ENCODE data around the gene VPS51. TPM values are rescaled to one million over a fixed set of nuclear protein-coding genes. Genes with fewer than 3 reads are reported as not detected.
A peak's percentile ranks its signal among the peaks of the same experiment; 100 is the strongest.

VPS51 gene
- total RNA-seq, 1 experiment from 2014 or later = 123 TPM

DNA sequence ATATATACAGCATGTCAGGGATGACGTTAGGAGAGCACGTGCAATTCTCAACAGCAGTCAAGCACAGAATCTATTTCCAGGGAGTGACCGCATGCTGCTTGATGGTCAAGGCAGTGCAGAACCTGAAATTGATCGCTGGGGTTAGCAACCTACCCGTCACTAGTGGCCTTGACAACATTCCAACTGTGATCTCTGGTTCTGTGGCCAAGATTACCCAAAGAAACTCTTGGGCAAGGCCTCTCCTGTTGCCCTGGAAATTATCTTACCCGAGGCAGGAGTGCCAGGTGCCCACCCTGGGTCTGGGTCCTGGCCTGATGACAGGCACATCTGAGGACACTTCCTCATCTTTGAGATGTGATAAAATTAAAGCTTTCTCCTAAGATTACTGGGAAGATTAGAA is 17.8 kb downstream of the VPS51 start:
- Mint-ChIP-seq H3K36me3 (peaks cover 7% of the 10 kb centered on the region), H3K27ac (peak overlapping the region; percentile 52), H3K4me3 (peak overlapping the region; percentile 91), H3K27me3 (ENCODE audit: low read depth) (no peaks in the 10 kb centered on the region), H3K4me1 (peaks cover 20% of the 10 kb centered on the region), H3K9me3 (no peaks in the 10 kb centered on the region)
- DNase-seq (ENCODE audit: low spot score) = no peak
- ChIA-PET CTCF (interaction anchor here (1.3 to 4.8 kb wide), 9 partner anchors 7 to 310 kb away, joined by 3 to 56 read pairs (median 11); partner anchors contain the start of genes ARL2, CAPN1, FAU and MRPL49), POLR2A (no interaction called here)
- TF ChIP-seq, protein P1, sequence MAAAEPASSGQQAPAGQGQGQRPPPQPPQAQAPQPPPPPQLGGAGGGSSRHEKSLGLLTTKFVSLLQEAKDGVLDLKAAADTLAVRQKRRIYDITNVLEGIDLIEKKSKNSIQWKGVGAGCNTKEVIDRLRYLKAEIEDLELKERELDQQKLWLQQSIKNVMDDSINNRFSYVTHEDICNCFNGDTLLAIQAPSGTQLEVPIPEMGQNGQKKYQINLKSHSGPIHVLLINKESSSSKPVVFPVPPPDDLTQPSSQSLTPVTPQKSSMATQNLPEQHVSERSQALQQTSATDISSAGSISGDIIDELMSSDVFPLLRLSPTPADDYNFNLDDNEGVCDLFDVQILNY (CRISPR knock-in tag; IDR thresholded peaks at IDR 0.05) = no peak
- no peak for TF ChIP-seq NR3C1 (CRISPR knock-in tag; conservative IDR thresholded peaks at IDR 0.05; ENCODE audit: low read depth)
- no peak for TF ChIP-seq ZNF121 (CRISPR knock-in tag; IDR thresholded peaks at IDR 0.05)
- TF ChIP-seq TCF7 (CRISPR knock-in tag; IDR thresholded peaks at IDR 0.05; ENCODE audit: low read depth) = no peak
- TF ChIP-seq JAZF1 (CRISPR knock-in tag; IDR thresholded peaks at IDR 0.05) = no peak
- TF ChIP-seq FOXP1 (CRISPR knock-in tag; IDR thresholded peaks at IDR 0.05; ENCODE audit: borderline replicate concordance) = no peak
- no peak for TF ChIP-seq RORB (CRISPR knock-in tag; IDR thresholded peaks at IDR 0.05)
- TF ChIP-seq, protein P2, sequence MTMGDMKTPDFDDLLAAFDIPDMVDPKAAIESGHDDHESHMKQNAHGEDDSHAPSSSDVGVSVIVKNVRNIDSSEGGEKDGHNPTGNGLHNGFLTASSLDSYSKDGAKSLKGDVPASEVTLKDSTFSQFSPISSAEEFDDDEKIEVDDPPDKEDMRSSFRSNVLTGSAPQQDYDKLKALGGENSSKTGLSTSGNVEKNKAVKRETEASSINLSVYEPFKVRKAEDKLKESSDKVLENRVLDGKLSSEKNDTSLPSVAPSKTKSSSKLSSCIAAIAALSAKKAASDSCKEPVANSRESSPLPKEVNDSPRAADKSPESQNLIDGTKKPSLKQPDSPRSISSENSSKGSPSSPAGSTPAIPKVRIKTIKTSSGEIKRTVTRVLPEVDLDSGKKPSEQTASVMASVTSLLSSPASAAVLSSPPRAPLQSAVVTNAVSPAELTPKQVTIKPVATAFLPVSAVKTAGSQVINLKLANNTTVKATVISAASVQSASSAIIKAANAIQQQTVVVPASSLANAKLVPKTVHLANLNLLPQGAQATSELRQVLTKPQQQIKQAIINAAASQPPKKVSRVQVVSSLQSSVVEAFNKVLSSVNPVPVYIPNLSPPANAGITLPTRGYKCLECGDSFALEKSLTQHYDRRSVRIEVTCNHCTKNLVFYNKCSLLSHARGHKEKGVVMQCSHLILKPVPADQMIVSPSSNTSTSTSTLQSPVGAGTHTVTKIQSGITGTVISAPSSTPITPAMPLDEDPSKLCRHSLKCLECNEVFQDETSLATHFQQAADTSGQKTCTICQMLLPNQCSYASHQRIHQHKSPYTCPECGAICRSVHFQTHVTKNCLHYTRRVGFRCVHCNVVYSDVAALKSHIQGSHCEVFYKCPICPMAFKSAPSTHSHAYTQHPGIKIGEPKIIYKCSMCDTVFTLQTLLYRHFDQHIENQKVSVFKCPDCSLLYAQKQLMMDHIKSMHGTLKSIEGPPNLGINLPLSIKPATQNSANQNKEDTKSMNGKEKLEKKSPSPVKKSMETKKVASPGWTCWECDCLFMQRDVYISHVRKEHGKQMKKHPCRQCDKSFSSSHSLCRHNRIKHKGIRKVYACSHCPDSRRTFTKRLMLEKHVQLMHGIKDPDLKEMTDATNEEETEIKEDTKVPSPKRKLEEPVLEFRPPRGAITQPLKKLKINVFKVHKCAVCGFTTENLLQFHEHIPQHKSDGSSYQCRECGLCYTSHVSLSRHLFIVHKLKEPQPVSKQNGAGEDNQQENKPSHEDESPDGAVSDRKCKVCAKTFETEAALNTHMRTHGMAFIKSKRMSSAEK (CRISPR knock-in tag; IDR thresholded peaks at IDR 0.05; ENCODE audit: borderline replicate concordance) = no peak
- no peak for TF ChIP-seq MYBL2 (CRISPR knock-in tag; IDR thresholded peaks at IDR 0.05)
- TF ChIP-seq, protein P3, sequence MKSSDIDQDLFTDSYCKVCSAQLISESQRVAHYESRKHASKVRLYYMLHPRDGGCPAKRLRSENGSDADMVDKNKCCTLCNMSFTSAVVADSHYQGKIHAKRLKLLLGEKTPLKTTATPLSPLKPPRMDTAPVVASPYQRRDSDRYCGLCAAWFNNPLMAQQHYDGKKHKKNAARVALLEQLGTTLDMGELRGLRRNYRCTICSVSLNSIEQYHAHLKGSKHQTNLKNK (CRISPR knock-in tag; IDR thresholded peaks at IDR 0.05) = no peak
- TF ChIP-seq, protein P4, sequence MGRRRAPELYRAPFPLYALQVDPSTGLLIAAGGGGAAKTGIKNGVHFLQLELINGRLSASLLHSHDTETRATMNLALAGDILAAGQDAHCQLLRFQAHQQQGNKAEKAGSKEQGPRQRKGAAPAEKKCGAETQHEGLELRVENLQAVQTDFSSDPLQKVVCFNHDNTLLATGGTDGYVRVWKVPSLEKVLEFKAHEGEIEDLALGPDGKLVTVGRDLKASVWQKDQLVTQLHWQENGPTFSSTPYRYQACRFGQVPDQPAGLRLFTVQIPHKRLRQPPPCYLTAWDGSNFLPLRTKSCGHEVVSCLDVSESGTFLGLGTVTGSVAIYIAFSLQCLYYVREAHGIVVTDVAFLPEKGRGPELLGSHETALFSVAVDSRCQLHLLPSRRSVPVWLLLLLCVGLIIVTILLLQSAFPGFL (CRISPR knock-in tag; IDR thresholded peaks at IDR 0.05; ENCODE audit: borderline replicate concordance) = no peak
- TF ChIP-seq NFE2L1 (CRISPR knock-in tag; IDR thresholded peaks at IDR 0.05) = no peak
- TF ChIP-seq, protein P5, sequence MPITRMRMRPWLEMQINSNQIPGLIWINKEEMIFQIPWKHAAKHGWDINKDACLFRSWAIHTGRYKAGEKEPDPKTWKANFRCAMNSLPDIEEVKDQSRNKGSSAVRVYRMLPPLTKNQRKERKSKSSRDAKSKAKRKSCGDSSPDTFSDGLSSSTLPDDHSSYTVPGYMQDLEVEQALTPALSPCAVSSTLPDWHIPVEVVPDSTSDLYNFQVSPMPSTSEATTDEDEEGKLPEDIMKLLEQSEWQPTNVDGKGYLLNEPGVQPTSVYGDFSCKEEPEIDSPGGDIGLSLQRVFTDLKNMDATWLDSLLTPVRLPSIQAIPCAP (CRISPR knock-in tag; IDR thresholded peaks at IDR 0.05) = no peak
- TF ChIP-seq ELF4 (CRISPR knock-in tag; IDR thresholded peaks at IDR 0.05; ENCODE audit: low read depth) = no peak
- no peak for TF ChIP-seq TEAD1 (CRISPR knock-in tag; IDR thresholded peaks at IDR 0.05)
- TF ChIP-seq SMAD4 (CRISPR knock-in tag; IDR thresholded peaks at IDR 0.05) = no peak
- TF ChIP-seq FOXK1 (CRISPR knock-in tag; IDR thresholded peaks at IDR 0.05) = no peak
- no peak for TF ChIP-seq OVOL2 (CRISPR knock-in tag; IDR thresholded peaks at IDR 0.05; ENCODE audit: borderline replicate concordance)
- no peak for TF ChIP-seq JUN (CRISPR knock-in tag; IDR thresholded peaks at IDR 0.05)
- no peak for ATAC-seq
